GM19035 (cell line): ENCODE data around the gene C10orf90.
"Not testable (repeated sequence)": the region's sequence is repeated elsewhere in the genome, so short reads cannot be mapped to it uniquely, and the experiment has no call there.

Experiments
- ATAC-seq: cut with Tn5 transposase; IDR thresholded peaks from one replicate; pipeline ENCODE4 v1.9.1; 2021; ENCODE audit not compliant: unreplicated experiment

Gene C10orf90

DNA sequence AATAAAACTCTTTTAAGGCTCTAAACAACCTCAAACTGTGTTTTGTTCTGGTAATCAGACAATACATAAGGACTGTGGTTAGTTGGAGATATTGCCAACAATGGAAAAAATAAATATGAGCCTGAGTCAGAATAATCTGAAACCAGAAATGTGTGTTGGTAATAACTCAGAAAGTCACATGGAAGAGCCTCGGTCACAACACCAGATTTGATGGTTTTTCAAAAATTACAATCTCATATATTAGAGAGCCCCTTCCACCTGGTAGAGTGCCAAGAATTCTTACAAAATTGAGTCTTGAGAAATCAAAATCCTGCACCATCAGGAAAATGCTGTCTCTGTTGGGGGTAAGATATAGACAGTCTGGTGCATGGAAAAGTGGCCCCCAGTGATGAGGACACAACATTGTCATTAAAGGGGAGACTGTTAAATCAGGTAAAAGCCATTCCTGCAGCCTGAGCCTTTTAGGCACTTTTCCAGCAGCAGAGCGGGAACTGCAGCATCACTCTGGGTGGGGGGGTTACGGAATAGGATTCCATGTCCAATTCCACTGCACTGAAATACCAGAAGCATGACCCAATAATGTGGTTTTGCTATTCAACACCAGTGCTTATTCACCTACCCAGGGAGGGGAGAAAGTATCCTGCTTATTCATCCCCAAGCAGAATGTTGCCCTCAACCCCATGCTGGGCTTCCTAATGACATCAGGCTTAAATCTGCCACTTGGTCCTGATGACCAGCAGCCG, 272.7 kb downstream of the C10orf90 start:
- ATAC-seq: no peak

DNA sequence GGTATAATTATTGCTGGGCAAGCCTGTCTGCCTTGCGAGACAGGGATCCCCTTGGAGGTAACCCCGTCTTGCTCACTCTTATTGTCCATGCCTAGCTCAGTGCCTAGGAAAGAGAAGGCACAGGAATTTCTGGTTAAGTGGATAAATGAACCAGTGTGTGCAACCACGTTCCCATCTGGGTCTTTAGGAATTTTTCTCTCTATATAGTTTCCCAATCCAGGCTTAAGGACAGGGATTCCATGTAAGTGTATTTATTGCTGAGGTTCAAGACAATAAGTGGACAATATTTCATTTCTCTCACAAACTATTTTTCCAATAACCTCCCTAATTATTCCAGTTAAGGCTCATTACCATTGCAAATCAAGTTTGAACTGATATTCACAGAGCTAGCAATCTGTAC, 273.3 kb downstream of the C10orf90 start:
- ATAC-seq: no peak

DNA sequence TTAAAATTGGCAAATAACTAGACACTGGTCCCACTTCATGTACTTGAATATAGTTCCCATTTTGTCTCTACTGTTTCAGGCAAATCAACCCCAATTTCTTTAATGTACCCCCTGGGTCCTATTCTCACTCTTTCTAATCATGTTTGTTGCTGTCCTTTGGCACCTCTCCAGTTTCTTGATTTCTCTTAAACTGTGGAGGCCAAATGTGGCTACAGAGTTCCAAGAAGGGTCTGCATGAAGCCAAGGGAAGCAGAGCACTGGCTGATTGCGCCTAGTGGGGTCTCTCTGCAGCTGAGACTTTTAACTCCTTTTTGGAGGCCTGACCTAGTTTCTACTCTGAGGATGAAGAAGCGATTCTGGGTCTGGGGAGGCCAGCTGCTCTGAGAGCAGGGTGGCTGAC, 275.5 kb downstream of the C10orf90 start:
- ATAC-seq: no peak

DNA sequence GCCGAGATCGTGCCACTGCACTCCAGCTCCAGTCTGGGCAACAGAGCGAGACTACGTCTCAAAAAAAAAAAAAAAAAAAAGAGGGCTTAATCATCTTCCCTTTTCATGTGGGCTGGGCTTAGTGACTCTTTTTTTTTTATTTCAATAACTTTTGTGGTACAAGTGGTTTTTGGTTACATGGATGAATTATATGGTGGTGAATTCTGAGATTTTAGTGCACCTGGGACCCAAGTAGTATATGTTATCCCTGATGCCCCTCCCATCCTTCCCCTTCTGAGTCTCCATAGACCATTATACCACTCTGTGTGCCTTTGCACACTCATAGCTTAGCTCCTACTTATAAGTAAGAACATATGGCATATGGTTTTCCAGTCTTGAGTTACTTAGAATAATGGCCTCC, 277.4 kb downstream of the C10orf90 start:
- no peak for ATAC-seq

DNA sequence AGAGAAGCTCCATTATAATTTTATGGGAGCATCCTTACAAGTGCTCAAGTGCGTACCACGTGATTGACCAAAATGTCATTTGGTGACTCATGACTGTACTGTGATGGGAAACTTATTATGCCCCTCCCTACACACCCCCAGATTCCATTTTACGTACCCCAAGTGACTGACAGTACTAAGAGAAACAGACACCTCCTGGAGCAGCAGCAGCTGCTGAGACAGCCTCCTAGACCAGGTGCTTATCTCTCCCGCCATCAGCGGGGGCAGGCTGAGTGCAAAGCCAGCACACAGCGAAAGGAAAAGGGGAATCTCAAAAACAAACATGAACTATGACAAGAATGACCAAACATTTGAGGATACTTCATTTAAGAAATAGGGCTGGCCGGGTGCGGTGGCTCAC, 278.0 kb downstream of the C10orf90 start:
- ATAC-seq: no peak

DNA sequence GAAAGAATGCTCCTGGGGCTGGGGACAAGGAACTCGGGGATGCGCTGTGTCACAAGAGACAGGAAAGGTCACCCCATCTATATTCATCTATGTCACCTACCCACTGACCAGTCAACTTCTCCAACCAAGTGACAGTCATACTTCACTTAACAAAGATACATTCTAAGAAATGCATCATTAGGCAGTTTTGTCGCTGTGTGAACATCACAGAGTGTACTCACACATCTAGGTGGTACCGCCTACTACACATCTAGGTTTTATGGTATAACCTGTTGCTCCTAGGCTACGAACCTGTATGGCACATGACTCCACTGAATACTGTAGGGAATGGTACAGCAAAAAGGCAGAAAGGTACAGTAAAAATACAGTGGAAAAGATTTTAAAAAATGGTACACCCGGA, 278.4 kb downstream of the C10orf90 start:
- ATAC-seq: no peak

DNA sequence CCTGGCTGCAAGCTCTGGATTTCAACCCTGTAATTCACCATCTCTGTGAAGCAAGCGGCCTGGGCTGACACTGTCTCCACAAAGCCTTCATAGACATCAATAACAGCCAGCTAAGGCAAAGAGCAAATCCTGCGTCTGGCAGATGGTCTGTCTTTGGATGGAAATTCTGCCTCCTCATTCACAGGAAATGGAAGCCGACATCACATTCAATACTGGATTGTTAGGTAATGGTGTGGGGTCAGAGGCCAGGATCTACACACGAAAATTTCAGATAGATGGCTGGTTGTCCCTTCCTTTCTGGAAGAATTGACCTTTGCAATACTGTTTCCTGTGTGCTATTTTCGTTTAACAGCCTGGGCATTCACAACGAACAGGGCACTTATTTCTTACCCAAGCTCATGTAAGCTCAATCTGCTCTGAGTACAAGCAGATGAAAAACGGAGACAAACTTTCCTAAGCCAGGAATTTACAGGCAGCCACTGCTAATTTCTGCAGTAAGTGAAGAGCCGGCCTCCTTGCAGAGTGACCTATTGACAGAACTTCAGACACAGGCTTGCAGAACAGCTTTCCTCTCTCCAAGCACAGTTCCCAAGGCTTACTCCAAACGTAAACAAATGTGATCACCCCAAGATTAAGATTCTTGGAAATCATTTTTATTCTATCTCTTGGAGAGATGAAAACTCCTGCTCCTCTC, 279.2 kb downstream of the C10orf90 start:
- ATAC-seq: no peak

DNA sequence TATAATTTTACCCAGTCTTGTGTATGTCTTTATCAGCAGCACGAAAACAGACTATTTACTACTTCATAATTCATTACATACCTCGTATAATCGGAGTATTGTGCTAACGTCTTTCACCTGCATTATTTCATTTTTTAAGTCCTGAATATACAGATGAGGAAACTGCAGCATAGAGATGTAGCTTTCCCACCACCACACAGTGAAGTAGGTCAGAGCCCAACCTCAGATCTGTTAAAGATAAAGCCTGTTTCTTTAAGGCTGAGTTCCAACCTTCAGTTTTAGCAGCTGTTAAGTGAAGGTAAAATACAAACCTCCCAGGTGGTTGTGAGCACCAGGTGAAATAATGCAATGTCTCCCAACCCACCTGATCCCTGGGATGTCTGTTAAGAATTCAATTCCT, 280.2 kb downstream of the C10orf90 start:
- no peak for ATAC-seq

DNA sequence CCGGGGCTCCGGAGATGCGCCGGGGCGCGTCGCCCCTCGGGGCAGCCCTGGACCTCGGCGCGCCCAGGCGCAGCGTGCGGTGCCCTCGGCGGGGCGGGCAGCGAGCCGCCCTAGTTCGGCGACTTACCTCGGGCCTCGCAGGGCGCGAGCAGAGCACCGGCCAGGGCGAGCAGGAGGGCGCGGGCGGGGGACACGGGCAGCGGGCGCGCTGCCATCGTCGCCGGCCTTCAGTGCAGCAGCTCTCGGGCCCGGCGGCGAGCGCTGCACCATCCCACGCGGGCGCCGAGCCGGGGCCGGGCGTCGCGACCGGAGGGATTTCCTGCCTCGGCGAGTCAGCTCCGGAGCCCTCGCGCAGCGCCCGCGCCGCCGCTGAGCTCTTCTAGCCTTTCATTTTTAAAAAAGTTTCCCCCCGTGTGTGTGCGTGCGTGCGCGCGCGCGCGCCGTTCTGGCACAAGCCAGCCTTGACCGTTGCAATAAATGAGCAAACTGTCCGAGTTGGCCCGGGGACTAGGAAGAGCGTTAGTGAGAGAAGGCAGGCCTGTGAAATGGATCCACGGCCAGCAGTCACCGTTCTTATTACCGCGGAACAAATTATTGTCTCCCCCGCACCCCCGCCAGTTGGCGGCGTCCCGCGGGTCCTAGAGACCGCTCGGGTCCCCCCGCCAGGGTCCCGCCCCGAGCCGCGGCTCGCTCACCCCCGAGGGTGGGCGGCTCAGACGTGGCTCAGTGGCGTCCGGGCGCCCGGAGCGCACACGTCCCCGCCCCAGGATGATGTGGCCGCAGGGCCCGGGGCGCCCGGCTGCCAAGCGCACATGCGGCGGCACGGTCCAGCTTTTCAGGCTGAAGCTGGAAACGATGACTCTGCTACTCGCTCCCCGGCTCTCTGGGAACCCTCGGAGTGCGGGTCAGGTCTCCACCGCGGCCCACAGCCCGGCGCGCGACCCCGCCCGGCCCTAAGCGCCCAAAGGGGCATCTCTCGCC, 282.3 kb downstream of the C10orf90 start, which contains the start of gene ADAM12:
Gene ADAM12, minus strand, starts transcription at position 547 of the 981 bp plus-strand sequence. Its CDS starts 332 bp downstream, at position 215.
- no peak for ATAC-seq

DNA sequence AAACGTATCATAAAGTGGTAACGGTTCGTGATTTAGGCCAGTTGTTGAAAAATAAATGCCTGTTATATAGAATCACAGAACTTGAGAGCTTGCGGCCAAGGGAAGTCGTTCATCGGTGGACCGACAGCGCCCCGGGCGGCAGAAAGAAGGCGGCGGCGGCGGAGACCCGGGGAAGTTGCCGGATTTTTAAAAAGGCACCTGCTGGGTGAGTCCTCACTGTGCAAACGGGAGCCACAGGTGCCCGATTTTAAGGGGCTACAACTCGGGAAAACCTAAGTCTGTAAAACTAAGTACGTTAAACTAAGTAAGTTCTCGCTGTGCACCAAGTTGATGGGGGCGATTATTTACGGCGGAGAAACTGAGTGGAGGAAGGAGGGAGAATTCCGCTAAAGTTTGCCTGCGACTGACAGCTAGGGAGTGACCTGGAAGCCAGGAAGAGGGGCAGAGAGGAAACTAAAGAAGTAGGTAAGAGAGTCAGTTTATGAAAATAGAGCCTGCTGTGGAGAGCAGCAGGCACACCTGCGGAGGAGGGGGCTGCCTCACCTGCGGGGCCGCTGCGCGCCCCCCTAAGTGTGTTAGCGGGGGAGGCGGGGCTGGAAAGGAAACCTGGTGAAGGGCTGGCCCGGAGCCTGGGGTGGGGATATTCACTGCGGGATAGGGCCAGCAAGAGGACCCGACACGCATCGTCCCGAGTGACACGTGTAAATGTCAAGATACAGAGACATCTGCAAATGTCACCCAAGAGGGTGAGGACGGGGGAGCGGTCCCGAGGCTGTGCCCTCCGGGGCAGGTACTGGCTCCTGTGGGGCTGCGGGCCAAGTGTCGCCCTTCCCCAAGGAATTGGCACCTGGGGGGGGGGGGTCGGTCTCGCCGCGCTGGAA, 283.2 kb downstream of the C10orf90 start:
- no peak for ATAC-seq

DNA sequence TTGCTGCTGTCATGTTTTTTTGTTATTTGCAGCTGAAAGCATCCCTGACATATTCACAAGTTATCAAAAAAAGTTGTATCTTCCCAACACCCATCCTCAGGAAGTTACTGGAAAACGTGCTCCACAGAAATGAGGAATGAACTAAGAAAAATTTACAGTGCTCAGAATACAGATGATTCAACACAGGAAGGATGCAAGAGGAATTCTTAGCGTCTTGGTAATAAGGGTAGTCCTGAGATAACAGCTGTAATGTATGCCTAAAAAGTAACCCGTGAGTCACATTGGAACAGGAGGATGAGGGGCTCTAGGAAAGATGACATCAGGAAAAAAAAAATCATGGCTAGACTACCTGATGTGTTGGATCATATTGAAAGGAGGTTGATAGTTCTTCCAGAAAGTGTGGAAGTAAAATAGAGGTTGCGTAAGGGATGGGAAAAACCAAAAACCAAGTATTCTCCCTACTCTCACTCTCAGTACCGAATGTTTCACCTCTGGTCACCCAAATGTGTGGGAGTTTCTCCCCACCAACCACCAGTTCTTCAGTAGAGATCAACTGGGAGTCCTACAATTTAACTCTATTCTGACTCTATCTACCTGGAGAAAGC, 286.1 kb downstream of the C10orf90 start:
- ATAC-seq: no peak

DNA sequence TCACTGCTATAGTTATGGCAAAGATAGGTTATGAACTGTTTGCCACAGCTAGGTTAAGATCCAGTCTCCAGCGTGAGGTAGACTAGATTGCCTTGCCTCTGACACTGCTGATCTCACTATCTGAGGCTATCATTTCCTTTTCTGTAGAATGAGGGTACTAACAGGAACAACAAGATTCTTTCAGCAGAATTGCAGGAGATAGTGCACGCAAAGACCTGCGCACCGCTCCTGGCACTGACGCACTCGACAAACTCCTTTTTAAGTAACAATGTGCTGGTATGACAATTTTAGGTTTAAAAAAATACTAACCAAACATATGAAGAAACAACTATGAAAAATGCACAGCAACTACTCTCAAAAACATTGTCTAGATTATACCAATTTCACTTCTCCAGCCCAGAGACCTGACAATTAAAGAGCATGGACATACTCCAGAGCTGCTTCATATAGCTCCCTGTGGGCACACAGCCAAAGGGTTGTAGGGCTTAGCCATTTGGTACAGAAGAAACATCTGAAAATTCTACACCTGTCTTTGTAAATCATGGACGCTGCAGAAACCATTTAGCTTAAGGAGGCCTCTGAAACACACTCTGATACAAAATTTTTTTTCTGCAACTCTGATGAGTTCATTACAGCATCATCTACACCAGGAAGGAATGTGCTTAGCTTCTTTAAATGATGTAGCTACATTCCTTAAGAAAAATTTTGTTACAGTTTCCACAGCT, 290.0 kb downstream of the C10orf90 start:
- no peak for ATAC-seq

DNA sequence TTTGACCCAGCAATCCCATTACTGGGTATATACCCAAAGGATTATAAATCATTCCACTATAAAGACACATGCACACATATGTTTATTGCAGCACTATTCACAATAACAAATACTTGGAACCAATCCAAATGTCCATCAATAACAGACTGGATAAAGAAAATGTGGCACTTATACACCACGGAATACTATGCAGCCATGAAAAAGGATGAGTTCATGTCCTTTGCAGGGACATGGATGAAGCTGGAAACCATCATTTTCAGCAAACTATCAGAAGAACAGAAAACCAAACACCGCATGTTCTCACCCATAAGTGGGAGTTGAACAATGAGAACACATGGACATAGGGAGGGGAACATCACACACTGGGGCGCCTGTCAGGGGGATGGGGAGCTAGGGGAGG, 291.3 kb downstream of the C10orf90 start:
- ATAC-seq: not testable (repeated sequence)

DNA sequence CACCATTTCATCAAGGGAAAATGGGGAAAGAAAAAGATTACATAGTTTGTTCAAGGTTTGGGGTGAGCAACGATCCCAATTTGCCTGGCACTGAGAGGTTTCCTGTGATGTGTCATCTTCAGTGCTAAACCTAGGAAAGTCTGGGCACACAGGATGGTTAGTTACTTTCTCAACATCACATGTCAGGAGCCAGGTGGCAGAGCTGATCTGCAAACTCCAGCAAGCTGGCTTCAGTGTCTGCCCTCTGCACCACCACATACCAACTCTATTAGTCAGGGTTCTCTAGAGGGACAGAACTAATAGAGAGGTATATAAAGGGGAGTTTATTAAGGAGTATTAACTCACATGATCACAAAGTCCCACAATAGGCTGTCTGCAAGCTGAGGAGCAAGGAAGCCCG, 293.5 kb downstream of the C10orf90 start:
- ATAC-seq: no peak

DNA sequence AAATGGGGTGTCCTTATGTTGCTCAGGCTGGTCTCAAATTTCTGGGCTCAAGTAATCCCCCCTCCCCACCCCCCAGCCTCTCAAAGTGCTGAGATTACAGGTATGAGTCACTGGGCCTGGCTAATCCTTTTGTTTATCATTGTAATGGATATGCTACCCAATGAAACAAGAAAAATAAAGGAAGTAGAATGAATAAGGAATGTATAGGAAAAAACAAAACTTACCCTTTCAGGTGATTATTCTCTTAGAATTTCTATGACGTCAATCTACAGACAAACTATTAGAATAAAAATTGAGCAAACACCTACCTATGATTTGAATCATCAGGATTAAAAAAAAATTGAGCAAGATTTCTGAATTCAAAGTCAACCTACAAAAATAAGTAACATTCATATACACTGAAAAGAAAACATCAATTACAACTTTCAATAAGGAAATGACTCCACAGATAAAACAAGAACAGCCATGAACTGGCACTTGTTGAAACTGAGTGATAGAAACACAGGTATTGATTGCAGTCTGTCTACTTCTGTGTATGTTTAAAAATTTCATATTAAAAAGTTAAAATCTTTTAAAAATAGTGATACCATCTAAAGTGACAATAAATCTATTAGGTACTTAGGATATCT, 294.5 kb downstream of the C10orf90 start:
- no peak for ATAC-seq

DNA sequence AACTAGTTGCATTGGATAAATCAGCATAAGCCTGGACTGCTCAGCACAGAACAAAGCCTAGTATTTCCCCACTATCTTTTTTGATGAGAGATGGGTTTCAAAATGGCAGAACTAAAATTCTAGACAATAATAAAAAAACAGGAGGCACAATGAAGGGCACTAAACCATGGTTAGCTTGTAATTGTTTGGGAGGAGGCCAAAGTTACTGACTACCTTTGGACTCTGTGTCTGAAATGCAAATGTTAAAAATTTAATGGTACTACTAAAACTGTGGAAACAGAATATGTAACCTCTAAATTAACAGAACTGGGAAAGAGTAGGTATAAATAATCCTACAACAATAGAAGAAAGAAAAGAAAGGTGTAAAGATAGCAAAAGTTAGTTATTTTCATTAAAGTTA, 295.2 kb downstream of the C10orf90 start:
- no peak for ATAC-seq
